GM18519 (cell line): ENCODE results near the gene NEU4.

ENCODE experiments used
- ATAC-seq: cut with Tn5 transposase; IDR thresholded peaks from one replicate; pipeline ENCODE4 v1.9.1; 2021; ENCODE audit warnings: mild to moderate bottlenecking, moderate library complexity; ENCODE audit not compliant: unreplicated experiment, low FRiP score

NEU4 gene

GRCh38 chr2:241860184-241861078 lies 51.4 kb downstream of the NEU4 start:
- no peak for ATAC-seq

DNA sequence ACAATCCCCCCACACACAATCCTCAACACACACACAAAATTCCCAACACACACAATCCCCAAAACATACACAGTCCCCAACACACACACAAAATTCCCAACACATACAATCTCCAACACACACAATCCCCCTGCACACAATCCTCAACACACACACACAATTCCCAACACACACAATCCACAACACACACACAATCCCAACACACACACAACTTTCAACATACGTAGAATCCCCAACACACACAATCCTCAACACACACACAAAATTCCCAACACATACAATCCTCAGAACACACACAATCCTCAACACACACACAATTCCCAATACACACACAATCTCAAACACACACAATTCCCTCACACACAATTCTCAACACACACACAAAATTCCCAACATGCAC lies 52.3 kb downstream of the NEU4 start:
- no peak for ATAC-seq

DNA sequence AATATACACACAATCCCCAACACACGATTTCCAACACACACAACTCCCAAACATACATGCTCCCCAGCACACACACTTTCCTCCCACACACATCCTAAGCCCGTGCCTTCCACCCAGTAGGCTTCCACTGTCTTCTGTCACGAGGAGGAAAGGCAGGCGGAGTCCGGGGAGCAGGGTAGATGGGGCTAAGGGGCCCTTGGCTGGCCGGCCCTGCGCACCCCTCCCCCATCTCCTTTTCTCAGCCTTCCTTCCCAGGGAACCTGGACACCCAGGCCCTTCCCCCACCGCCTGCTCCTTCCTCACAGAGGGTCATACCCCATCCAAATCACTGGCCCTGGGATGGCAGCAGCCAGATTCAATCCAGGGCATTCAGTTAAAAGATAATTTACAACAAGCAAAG lies 53.1 kb downstream of the NEU4 start:
- no peak for ATAC-seq

GRCh38 chr2:241862775-241863535 lies 54.0 kb downstream of the NEU4 start:
- no peak for ATAC-seq

GRCh38 chr2:241863536-241863954 lies 54.6 kb downstream of the NEU4 start:
- ATAC-seq = no peak

GRCh38 chr2:241864168-241864849 lies 55.3 kb downstream of the NEU4 start:
- ATAC-seq = no peak

- no peak for ATAC-seq
Measured at GRCh38 chr2:241864850-241865213, 55.8 kb downstream of the NEU4 start.

- ATAC-seq = no peak
Measured at GRCh38 chr2:241865416-241865956, 56.5 kb downstream of the NEU4 start.

DNA sequence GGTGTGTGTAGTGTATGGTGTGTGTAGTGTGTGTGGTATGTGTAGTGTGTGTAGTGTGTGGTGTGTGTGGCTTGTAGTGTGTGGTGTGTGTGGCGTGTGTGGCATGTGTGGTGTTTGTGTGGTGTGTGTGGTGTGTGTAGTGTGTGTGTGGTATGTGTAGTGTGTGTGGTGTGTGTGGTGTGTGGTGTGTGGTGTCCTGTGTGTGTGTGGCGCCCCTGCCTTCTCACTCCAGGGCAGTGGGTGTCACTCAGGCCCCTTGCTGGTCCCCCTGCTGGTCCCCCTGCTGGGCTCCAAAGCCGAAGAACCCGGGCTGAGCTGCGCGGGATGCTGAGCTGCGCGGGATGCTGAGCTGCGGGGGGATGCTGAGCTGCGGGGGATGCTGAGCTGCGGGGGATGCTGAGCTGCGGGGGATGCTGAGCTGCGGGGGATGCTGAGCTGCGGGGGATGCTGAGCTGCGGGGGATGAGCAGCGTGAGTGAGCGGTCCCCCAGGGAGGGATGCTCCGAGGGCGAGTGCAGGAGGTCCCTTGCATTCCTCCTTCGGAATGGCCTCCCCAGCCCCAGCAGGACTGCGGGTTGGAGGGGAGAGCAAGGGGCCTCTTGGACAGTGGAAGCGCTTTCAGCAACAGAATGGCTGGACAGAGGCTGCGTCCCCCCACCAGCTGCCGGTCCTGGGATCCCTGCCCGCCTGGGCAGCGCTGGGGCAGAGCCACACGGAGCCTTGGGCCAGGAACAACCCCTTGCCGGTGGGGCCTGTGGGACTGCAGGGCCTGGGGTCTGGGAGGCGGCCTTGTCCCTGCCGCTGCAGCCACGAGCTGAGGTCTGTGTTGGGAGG lies 57.2 kb downstream of the NEU4 start:
- no peak for ATAC-seq
